T-helper 1 cell treated with Interleukin-12 subunit alpha and Interleukin-12 subunit beta and Interleukin-4 antibody, amounts not matched to agents 30 μg/mL and 1 μg/mL, for 36 hours (primary cell): Measurements from ENCODE around the gene GIN1.
"Not testable (repeated sequence)": the region's sequence is repeated elsewhere in the genome, so short reads cannot be mapped to it uniquely, and the experiment has no call there.

ENCODE experiments used
- H3K27ac Mint-ChIP-seq: one replicate; pipeline ENCODE4 v1.8.0; 2021; ENCODE audit warnings: mild to moderate bottlenecking, mixed read lengths
- H3K27me3 Mint-ChIP-seq: one replicate; pipeline ENCODE4 v1.8.0; 2021; ENCODE audit warnings: low read depth, mixed read lengths
- H3K36me3 Mint-ChIP-seq: one replicate; pipeline ENCODE4 v1.8.0; 2021; ENCODE audit warnings: low read depth, mixed read lengths
- H3K4me1 Mint-ChIP-seq: one replicate; pipeline ENCODE4 v1.8.0; 2021; ENCODE audit warnings: low read depth, mixed read lengths
- H3K4me3 Mint-ChIP-seq: one replicate; pipeline ENCODE4 v1.8.0; 2021; ENCODE audit warnings: mild to moderate bottlenecking, moderate library complexity, mixed read lengths
- H3K9me3 Mint-ChIP-seq: one replicate; pipeline ENCODE4 v1.8.0; 2021; ENCODE audit warnings: mixed read lengths

The GIN1 gene, protein sequence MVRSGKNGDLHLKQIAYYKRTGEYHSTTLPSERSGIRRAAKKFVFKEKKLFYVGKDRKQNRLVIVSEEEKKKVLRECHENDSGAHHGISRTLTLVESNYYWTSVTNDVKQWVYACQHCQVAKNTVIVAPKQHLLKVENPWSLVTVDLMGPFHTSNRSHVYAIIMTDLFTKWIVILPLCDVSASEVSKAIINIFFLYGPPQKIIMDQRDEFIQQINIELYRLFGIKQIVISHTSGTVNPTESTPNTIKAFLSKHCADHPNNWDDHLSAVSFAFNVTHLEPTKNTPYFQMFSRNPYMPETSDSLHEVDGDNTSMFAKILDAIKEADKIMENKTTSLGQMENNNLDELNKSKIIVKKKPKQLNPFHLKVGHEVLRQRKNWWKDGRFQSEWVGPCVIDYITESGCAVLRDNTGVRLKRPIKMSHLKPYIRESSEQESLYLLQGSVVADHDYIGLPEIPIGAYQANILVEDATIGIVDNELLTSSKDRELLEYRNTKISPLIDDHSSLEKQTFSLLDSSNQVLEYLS

GRCh38 chr5:103119765-103120606 is at the start of gene GIN1, which contains the start of gene PPIP5K2:
Gene GIN1 (minus strand): TSS chr5:103120138. CDS start chr5:103108707, 11,431 bp downstream.
Gene PPIP5K2 (plus strand): TSS chr5:103120301. CDS start chr5:103129590, 9,289 bp downstream.
- Mint-ChIP-seq H3K36me3 (peaks cover 9% of the 10 kb centered on the region), H3K9me3 (no peaks in the 10 kb centered on the region), H3K4me1 (peaks cover 35% of the 10 kb centered on the region), H3K27me3 (no peaks in the 10 kb centered on the region), H3K4me3 (peak within 1 kb of the TSS; percentile 92), H3K27ac (peak within 1 kb of the TSS; percentile 99)

DNA sequence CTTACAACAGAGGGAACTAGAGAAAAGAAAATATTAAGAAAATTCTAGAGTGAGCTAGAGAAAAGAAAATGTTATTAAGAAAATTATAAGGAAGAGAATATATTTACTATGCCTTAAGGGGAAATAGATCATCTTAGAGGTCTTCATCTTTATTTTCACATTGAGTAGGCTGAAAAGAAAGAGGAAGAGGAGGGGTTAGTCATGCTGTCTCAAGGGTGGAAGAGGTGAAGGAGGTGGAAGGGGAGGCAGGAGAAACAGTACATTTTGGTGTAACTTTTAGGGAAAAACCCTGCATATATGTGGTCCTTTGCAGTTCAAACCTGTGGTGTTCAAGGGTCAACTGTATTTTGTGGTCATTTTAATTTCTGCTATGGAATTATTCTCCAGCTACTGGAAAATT is 46.8 kb upstream of the GIN1 start:
- Mint-ChIP-seq H3K4me3 (no peak overlapping the region), H3K27ac (no peak overlapping the region), H3K4me1 (peaks cover 2% of the 10 kb centered on the region), H3K9me3 (no peaks in the 10 kb centered on the region), H3K27me3 (no peaks in the 10 kb centered on the region), H3K36me3 (peaks cover 19% of the 10 kb centered on the region)

- no peak overlapping the region for H3K27ac Mint-ChIP-seq
- peaks cover 11% of the 10 kb centered on the region for H3K36me3 Mint-ChIP-seq
- H3K27me3 Mint-ChIP-seq: no peaks in the 10 kb centered on the region
- no peaks in the 10 kb centered on the region for H3K4me1 Mint-ChIP-seq
- H3K9me3 Mint-ChIP-seq: no peaks in the 10 kb centered on the region
- H3K4me3 Mint-ChIP-seq: no peak overlapping the region
Measured at GRCh38 chr5:103151156-103151555, 31.2 kb upstream of the GIN1 start.

- Mint-ChIP-seq H3K4me3 (no peak overlapping the region), H3K27me3 (no peaks in the 10 kb centered on the region), H3K4me1 (no peaks in the 10 kb centered on the region), H3K27ac (no peak overlapping the region), H3K9me3 (no peaks in the 10 kb centered on the region), H3K36me3 (peaks cover 5% of the 10 kb centered on the region)
Measured at GRCh38 chr5:103148213-103148612, 28.3 kb upstream of the GIN1 start.

- Mint-ChIP-seq H3K4me1 (no peaks in the 10 kb centered on the region), H3K36me3 (peaks cover 8% of the 10 kb centered on the region), H3K27me3 (no peaks in the 10 kb centered on the region), H3K27ac (no peak overlapping the region), H3K9me3 (no peaks in the 10 kb centered on the region), H3K4me3 (no peak overlapping the region)
Measured at GRCh38 chr5:103145196-103145595, 25.3 kb upstream of the GIN1 start.

- not testable (repeated sequence) for H3K4me1 Mint-ChIP-seq, H3K27me3 Mint-ChIP-seq
Measured at GRCh38 chr5:103142132-103142531, 22.2 kb upstream of the GIN1 start.

DNA sequence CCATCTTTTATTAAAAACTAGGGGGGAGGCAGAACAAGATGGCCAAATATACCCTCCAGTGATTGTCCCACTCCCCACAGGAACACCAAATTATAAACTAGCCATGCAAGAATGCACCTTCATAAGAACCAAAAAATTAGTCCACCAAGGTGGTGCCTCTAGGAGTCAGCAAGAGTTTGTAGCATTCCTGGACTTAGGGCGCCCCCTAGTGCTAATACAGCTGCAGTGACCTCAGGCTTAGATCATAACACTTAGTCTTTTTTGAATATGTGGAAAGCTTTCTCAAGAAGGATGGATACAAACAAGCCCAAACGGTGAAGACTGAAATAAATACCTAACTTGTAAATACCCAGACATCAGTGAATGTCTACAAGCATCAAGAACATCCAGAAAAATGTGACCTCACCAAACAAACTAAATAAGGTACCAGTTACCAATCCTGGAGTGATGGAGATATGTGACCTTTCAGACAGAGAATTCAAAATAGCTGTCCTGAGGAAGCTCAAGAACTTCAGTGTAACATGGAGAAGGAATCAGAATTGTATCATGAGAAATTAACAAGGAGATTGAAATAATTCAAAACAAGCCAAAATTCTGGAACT is 19.4 kb upstream of the GIN1 start:
- no peak overlapping the region for H3K4me3 Mint-ChIP-seq
- H3K9me3 Mint-ChIP-seq: no peaks in the 10 kb centered on the region
- no peaks in the 10 kb centered on the region for H3K27me3 Mint-ChIP-seq
- peaks cover 15% of the 10 kb centered on the region for H3K36me3 Mint-ChIP-seq
- H3K27ac Mint-ChIP-seq: peak overlapping the region; percentile 41
- peaks cover 3% of the 10 kb centered on the region for H3K4me1 Mint-ChIP-seq

More at GRCh38 chr5:103142132-103142531, 22.2 kb upstream of the GIN1 start:
- peaks cover 17% of the 10 kb centered on the region for H3K36me3 Mint-ChIP-seq
- not testable (repeated sequence) for H3K27ac Mint-ChIP-seq, H3K4me3 Mint-ChIP-seq, H3K9me3 Mint-ChIP-seq

DNA sequence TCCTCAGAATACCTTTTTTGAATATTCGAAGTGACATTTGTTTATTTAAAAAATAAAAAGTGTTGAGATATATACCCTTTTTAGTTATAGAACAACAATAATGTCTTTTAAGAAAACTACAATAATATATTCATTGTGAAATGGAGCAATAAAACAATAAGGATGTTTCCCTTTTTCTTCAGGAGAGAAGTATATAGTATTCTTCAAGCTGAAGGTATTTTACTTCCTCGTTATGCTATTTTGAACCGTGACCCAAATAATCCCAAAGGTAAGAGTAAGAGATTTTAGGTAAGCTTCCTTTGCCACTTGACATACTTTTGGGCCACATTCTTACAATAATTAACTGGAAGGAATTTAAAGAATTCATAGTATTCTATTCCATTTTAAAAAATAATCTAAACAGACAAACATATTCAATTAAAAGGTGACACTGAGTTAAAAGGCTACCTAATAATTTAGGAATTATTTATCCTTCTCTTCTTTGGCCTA is 18.3 kb upstream of the GIN1 start:
- Mint-ChIP-seq H3K27ac (no peak overlapping the region), H3K9me3 (no peaks in the 10 kb centered on the region), H3K4me3 (no peak overlapping the region), H3K36me3 (peaks cover 15% of the 10 kb centered on the region), H3K27me3 (no peaks in the 10 kb centered on the region), H3K4me1 (peaks cover 3% of the 10 kb centered on the region)

- H3K36me3 Mint-ChIP-seq: peaks cover 17% of the 10 kb centered on the region
Measured at GRCh38 chr5:103135461-103135860, 15.5 kb upstream of the GIN1 start.

GRCh38 chr5:103133231-103133630 is 13.3 kb upstream of the GIN1 start:
- Mint-ChIP-seq H3K36me3 (peaks cover 6% of the 10 kb centered on the region), H3K9me3 (no peaks in the 10 kb centered on the region), H3K27me3 (no peaks in the 10 kb centered on the region), H3K4me3 (no peak overlapping the region), H3K27ac (no peak overlapping the region), H3K4me1 (peaks cover 6% of the 10 kb centered on the region)

More at GRCh38 chr5:103135461-103135860, 15.5 kb upstream of the GIN1 start:
- no peaks in the 10 kb centered on the region for H3K9me3 Mint-ChIP-seq
- H3K4me1 Mint-ChIP-seq: peaks cover 7% of the 10 kb centered on the region
- H3K27me3 Mint-ChIP-seq: no peaks in the 10 kb centered on the region
- no peak overlapping the region for H3K4me3 Mint-ChIP-seq
- no peak overlapping the region for H3K27ac Mint-ChIP-seq

DNA sequence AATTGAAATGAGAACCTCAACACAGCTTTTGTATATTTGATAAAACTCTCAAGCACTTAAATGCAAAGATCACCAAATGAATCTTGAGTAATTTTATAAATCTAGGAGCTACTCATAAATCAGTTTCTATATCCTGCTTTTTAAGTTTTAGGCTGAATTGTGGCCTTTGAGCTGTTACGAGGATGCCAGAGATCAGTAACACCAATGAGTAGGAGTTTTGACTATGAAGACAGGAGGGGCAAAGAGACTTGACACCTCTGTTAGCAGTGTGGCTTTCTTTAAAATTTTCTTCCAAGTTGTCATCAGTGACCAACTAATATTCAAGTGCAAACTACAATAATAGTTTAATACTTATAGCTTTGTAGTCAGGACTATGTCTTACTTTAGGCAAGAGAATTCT is 12.7 kb upstream of the GIN1 start:
- no peak overlapping the region for H3K27ac Mint-ChIP-seq
- H3K9me3 Mint-ChIP-seq: no peaks in the 10 kb centered on the region
- peaks cover 6% of the 10 kb centered on the region for H3K36me3 Mint-ChIP-seq
- H3K4me1 Mint-ChIP-seq: peaks cover 6% of the 10 kb centered on the region
- H3K4me3 Mint-ChIP-seq: no peak overlapping the region
- no peaks in the 10 kb centered on the region for H3K27me3 Mint-ChIP-seq

DNA sequence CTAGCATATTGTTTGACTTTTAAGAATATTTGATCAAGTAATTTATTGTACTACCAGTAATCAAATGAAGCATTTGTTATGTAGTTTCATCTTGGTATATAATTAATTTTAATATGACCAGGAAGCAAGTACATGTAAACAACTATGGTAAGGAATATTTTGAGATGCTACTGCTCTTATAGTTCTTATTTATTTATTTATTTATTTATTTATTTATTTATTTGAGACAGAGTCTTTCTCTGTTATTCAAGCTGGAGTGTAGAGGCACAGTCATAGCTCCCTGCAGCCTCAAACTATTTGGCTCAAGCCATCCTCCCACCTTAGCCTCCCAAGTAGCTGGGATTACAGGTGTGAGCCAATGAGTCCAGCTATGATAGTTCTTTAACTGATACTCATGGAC is 8.3 kb upstream of the GIN1 start:
- no peaks in the 10 kb centered on the region for H3K27me3 Mint-ChIP-seq
- H3K4me1 Mint-ChIP-seq: peaks cover 6% of the 10 kb centered on the region
- H3K4me3 Mint-ChIP-seq: no peak overlapping the region
- H3K27ac Mint-ChIP-seq: no peak overlapping the region
- H3K36me3 Mint-ChIP-seq: peaks cover 7% of the 10 kb centered on the region
- no peaks in the 10 kb centered on the region for H3K9me3 Mint-ChIP-seq

- H3K9me3 Mint-ChIP-seq: no peaks in the 10 kb centered on the region
- no peak overlapping the region for H3K4me3 Mint-ChIP-seq
- peaks cover 8% of the 10 kb centered on the region for H3K36me3 Mint-ChIP-seq
- peaks cover 10% of the 10 kb centered on the region for H3K4me1 Mint-ChIP-seq
- no peak overlapping the region for H3K27ac Mint-ChIP-seq
- H3K27me3 Mint-ChIP-seq: no peaks in the 10 kb centered on the region
Measured at GRCh38 chr5:103127292-103127817, 7.4 kb upstream of the GIN1 start.

DNA sequence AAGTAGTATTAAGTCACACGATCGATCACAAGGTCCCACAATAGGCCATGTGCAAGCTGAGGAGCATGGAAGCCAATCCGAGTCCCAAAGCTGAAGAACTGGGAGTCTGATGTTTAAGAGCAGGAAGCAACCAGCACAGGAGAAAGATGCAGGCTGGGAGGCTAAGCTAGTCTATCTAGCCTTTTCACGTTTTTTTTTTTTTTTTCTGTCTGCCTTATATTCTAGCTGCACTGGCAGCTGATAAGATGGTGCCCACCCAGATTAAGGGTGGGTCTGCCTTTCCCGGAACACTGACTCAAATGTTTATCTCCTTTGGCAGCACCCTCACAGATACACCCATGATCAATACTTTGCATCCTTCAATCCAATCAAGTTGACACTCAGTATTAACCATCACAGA is 6.6 kb upstream of the GIN1 start:
- Mint-ChIP-seq H3K27me3 (no peaks in the 10 kb centered on the region), H3K4me3 (no peak overlapping the region), H3K27ac (no peak overlapping the region), H3K9me3 (no peaks in the 10 kb centered on the region), H3K36me3 (peaks cover 8% of the 10 kb centered on the region), H3K4me1 (peaks cover 15% of the 10 kb centered on the region)
